CD4-positive, alpha-beta memory T cell (primary cell): ENCODE measurements around the gene GPRC5B. TPM values are rescaled to one million over a fixed set of nuclear protein-coding genes. Genes with fewer than 3 reads are reported as not detected.

Experiments
- CTCF ChIA-PET: fragments of 350-600 bp; sonication (Branson Sonifier 250); formaldehyde crosslinking; loops from one replicate; lab custom pipeline; 2021; ENCODE audit warnings: inconsistent platforms; ENCODE audit not compliant: partially characterized antibody; lab: Charles Lee
- POLR2A ChIA-PET: fragments of 350-600 bp; sonication (Branson Sonifier 250); formaldehyde crosslinking; loops from one replicate; lab custom pipeline; 2021; ENCODE audit not compliant: partially characterized antibody; lab: Charles Lee
- DNase-seq, 5 donors: peaks; one replicate each; pipeline versions ENCODE4 v3.0.0 to v3.0.0-alpha.2; 2020 to 2022; ENCODE audit warnings: mixed read lengths in 1 of 5
- H3K27ac ChIP-seq: one replicate; pipeline ENCODE4 v1.7.0; 2013; ENCODE audit warnings: low read depth, low read length
- H3K27me3 ChIP-seq: 2 replicates; pipeline ENCODE4 v1.7.0; 2013; ENCODE audit warnings: mild to moderate bottlenecking, low read length, moderate library complexity; ENCODE audit not compliant: insufficient read depth
- H3K36me3 ChIP-seq: 2 replicates; pipeline ENCODE4 v1.7.0; 2013; ENCODE audit warnings: mild to moderate bottlenecking, low read length, moderate library complexity; ENCODE audit not compliant: insufficient read depth
- H3K4me1 ChIP-seq: 2 replicates; pipeline ENCODE4 v1.7.0; 2013; ENCODE audit warnings: mild to moderate bottlenecking, low read length, moderate library complexity; ENCODE audit not compliant: insufficient read depth
- H3K4me3 ChIP-seq, 2 donors: one replicate each; pipeline ENCODE4 v1.7.0; 2013; ENCODE audit warnings: low read length in 2 of 2, mild to moderate bottlenecking in 1 of 2
- H3K9me3 ChIP-seq, 2 donors: one replicate each; pipeline ENCODE4 v1.7.0; 2013; ENCODE audit warnings: low read length in 2 of 2, control low read depth in 1 of 2; ENCODE audit not compliant: control insufficient read depth in 1 of 2
- H3K27ac Mint-ChIP-seq, 7 donors: one replicate each; pipeline ENCODE4 v1.8.0; 2020 to 2021; ENCODE audit warnings: mixed read lengths in 7 of 7, mild to moderate bottlenecking in 6 of 7, inconsistent platforms in 3 of 7, moderate library complexity in 3 of 7
- H3K27me3 Mint-ChIP-seq, 2 donors: one replicate each; pipeline ENCODE4 v1.8.0; 2020 to 2021; ENCODE audit warnings: mixed read lengths in 2 of 2
- H3K36me3 Mint-ChIP-seq, 2 donors: one replicate each; pipeline ENCODE4 v1.8.0; 2020 to 2021; ENCODE audit warnings: mixed read lengths in 2 of 2, inconsistent platforms in 1 of 2, mild to moderate bottlenecking in 1 of 2
- H3K4me1 Mint-ChIP-seq, 4 donors: one replicate each; pipeline ENCODE4 v1.8.0; 2020 to 2021; ENCODE audit warnings: mixed read lengths in 4 of 4, mild to moderate bottlenecking in 1 of 4
- H3K4me3 Mint-ChIP-seq, 8 donors: one replicate each; pipeline ENCODE4 v1.8.0; 2020 to 2021; ENCODE audit warnings: mixed read lengths in 8 of 8, mild to moderate bottlenecking in 7 of 8, moderate library complexity in 6 of 8, inconsistent platforms in 3 of 8
- H3K9me3 Mint-ChIP-seq, 8 donors: one replicate each; pipeline ENCODE4 v1.8.0; 2020 to 2021; ENCODE audit warnings: mixed read lengths in 8 of 8, mild to moderate bottlenecking in 5 of 8, inconsistent platforms in 3 of 8, moderate library complexity in 1 of 8
- intact Hi-C: fragments of 100-400 bp; cut with micrococcal nuclease; formaldehyde crosslinking; loops from one replicate; pipeline ENCODE4 v1.15.1; 2023
- polyA plus RNA-seq, 2 donors: library from polyadenylated mRNA; unstranded; fragments of 300-500 nt; fragmentation: Illumina TruSeq; gene quantifications; one replicate each; pipeline ENCODE4 v1.2.3, GENCODE V29; 2021
- total RNA-seq, 2 experiments: library from RNA; stranded (reverse); gene quantifications; one replicate each; pipeline ENCODE4 v1.2.3, GENCODE V29; 2021

Gene GPRC5B
- total and polyA plus RNA-seq, 4 experiments from 2014 or later = 1.7 to 2.4 TPM; not detected in 2

- no peak overlapping the region for H3K27ac ChIP-seq
- Mint-ChIP-seq H3K27ac (no peak overlapping the region), H3K4me3 (no peak overlapping the region), H3K27me3 (peaks cover 1 to 8% of the 10 kb centered on the region in 2 donors), H3K9me3 (peaks cover 0 to 8% (median 0%) of the 10 kb centered on the region in 8 donors), H3K36me3 (no peaks in the 10 kb centered on the region), H3K4me1 (peaks cover 0 to 2% (median 0%) of the 10 kb centered on the region in 4 donors)
- intact Hi-C loops = no loop called here
- H3K4me1 ChIP-seq = no peaks in the 10 kb centered on the region
- ChIA-PET POLR2A (no interaction called here), CTCF (no interaction called here)
- no peak for DNase-seq
- no peaks in the 10 kb centered on the region for H3K36me3 ChIP-seq
- H3K27me3 ChIP-seq = no peaks in the 10 kb centered on the region
- H3K9me3 ChIP-seq = no peaks in the 10 kb centered on the region
- H3K4me3 ChIP-seq = no peak overlapping the region
Observed at GRCh38 chr16:19919142-19919541, 34.5 kb upstream of the GPRC5B start.

- H3K27ac ChIP-seq = no peak overlapping the region
- H3K27me3 ChIP-seq = no peaks in the 10 kb centered on the region
- POLR2A ChIA-PET = no interaction called here
- CTCF ChIA-PET = interaction anchor here (2.6 kb wide), 1 partner anchor 9 kb away, joined by 9 read pairs; no protein-coding TSS in a partner anchor
- no peaks in the 10 kb centered on the region for H3K36me3 Mint-ChIP-seq
- H3K4me3 ChIP-seq = no peak overlapping the region
- no peaks in the 10 kb centered on the region for H3K4me1 ChIP-seq
- H3K27ac Mint-ChIP-seq = no peak overlapping the region
- peaks cover 0 to 2% (median 0%) of the 10 kb centered on the region in 4 donors for H3K4me1 Mint-ChIP-seq
- no peaks in the 10 kb centered on the region for H3K36me3 ChIP-seq
- intact Hi-C loops = no loop called here
- H3K27me3 Mint-ChIP-seq = peaks cover 1 to 4% of the 10 kb centered on the region in 2 donors
- peaks cover 0 to 5% (median 0%) of the 10 kb centered on the region in 8 donors for H3K9me3 Mint-ChIP-seq
- no peaks in the 10 kb centered on the region for H3K9me3 ChIP-seq
- no peak overlapping the region for H3K4me3 Mint-ChIP-seq
- DNase-seq = no peak
Observed at GRCh38 chr16:19916064-19916463, 31.4 kb upstream of the GPRC5B start.

GRCh38 chr16:19914877-19915276 is 30.2 kb upstream of the GPRC5B start:
- Mint-ChIP-seq H3K36me3 (no peaks in the 10 kb centered on the region), H3K4me1 (no peaks in the 10 kb centered on the region), H3K27me3 (peaks cover 1 to 4% of the 10 kb centered on the region in 2 donors), H3K9me3 (peaks cover 0 to 6% (median 0%) of the 10 kb centered on the region in 8 donors), H3K27ac (no peak overlapping the region), H3K4me3 (no peak overlapping the region)
- Histone ChIP-seq H3K27me3 (no peaks in the 10 kb centered on the region), H3K4me3 (no peak overlapping the region), H3K4me1 (no peaks in the 10 kb centered on the region), H3K9me3 (no peaks in the 10 kb centered on the region), H3K27ac (no peak overlapping the region), H3K36me3 (no peaks in the 10 kb centered on the region)
- ChIA-PET CTCF (no interaction called here), POLR2A (no interaction called here)
- no peak for DNase-seq
- intact Hi-C loops = no loop called here

- H3K9me3 Mint-ChIP-seq = peaks cover 0 to 6% (median 0%) of the 10 kb centered on the region in 8 donors
- H3K4me3 ChIP-seq = no peak overlapping the region
- H3K27ac ChIP-seq = no peak overlapping the region
- no peak overlapping the region for H3K4me3 Mint-ChIP-seq
- ChIA-PET CTCF (interaction anchor here (0.7 to 0.8 kb wide), 2 partner anchors 49 to 330 kb away, joined by 3 read pairs; no protein-coding TSS in a partner anchor), POLR2A (no interaction called here)
- intact Hi-C loops = no loop called here
- H3K9me3 ChIP-seq = no peaks in the 10 kb centered on the region
- H3K36me3 Mint-ChIP-seq = no peaks in the 10 kb centered on the region
- no peak for DNase-seq
- no peaks in the 10 kb centered on the region for H3K27me3 ChIP-seq
- H3K27me3 Mint-ChIP-seq = peaks cover 0 to 6% of the 10 kb centered on the region in 2 donors
- no peaks in the 10 kb centered on the region for H3K36me3 ChIP-seq
- no peaks in the 10 kb centered on the region for H3K4me1 ChIP-seq
- H3K27ac Mint-ChIP-seq = no peak overlapping the region
- H3K4me1 Mint-ChIP-seq = no peaks in the 10 kb centered on the region
Observed at GRCh38 chr16:19913340-19913645, 28.6 kb upstream of the GPRC5B start.

GRCh38 chr16:19912455-19913339 is 28.0 kb upstream of the GPRC5B start:
- Histone ChIP-seq H3K27ac (no peak overlapping the region), H3K9me3 (no peaks in the 10 kb centered on the region), H3K36me3 (no peaks in the 10 kb centered on the region), H3K4me3 (no peak overlapping the region), H3K4me1 (peaks cover 2% of the 10 kb centered on the region), H3K27me3 (no peaks in the 10 kb centered on the region)
- H3K4me1 Mint-ChIP-seq = peaks cover 1 to 4% (median 3%) of the 10 kb centered on the region in 4 donors
- intact Hi-C loops = no loop called here
- H3K27me3 Mint-ChIP-seq = peaks cover 1 to 10% of the 10 kb centered on the region in 2 donors
- H3K9me3 Mint-ChIP-seq = peaks cover 0 to 6% (median 0%) of the 10 kb centered on the region in 8 donors
- DNase-seq = no peak
- H3K27ac Mint-ChIP-seq = no peak overlapping the region
- no peak overlapping the region for H3K4me3 Mint-ChIP-seq
- H3K36me3 Mint-ChIP-seq = no peaks in the 10 kb centered on the region
- ChIA-PET CTCF (interaction anchor here (0.8 to 1.1 kb wide), 2 partner anchors 12 to 329 kb away, joined by 3 to 4 read pairs; no protein-coding TSS in a partner anchor), POLR2A (no interaction called here)

GRCh38 chr16:19911747-19912454 is 27.3 kb upstream of the GPRC5B start:
- CTCF ChIA-PET = interaction anchor here (1.1 kb wide), 1 partner anchor 11 kb away, joined by 4 read pairs; no protein-coding TSS in a partner anchor
- Histone ChIP-seq H3K4me1 (peaks cover 7% of the 10 kb centered on the region), H3K36me3 (no peaks in the 10 kb centered on the region), H3K27ac (no peak overlapping the region), H3K4me3 (no peak overlapping the region), H3K27me3 (no peaks in the 10 kb centered on the region), H3K9me3 (no peaks in the 10 kb centered on the region)
- peaks cover 6 to 13% of the 10 kb centered on the region in 2 donors for H3K27me3 Mint-ChIP-seq
- H3K36me3 Mint-ChIP-seq = no peaks in the 10 kb centered on the region
- POLR2A ChIA-PET = no interaction called here
- intact Hi-C loops = no loop called here
- peaks cover 8 to 9% (median 8%) of the 10 kb centered on the region in 4 donors for H3K4me1 Mint-ChIP-seq
- H3K27ac Mint-ChIP-seq = no peak overlapping the region
- no peak for DNase-seq
- H3K4me3 Mint-ChIP-seq = no peak overlapping the region
- H3K9me3 Mint-ChIP-seq = peaks cover 0 to 6% (median 0%) of the 10 kb centered on the region in 8 donors

GRCh38 chr16:19911204-19911603 is 26.6 kb upstream of the GPRC5B start:
- Histone ChIP-seq H3K36me3 (no peaks in the 10 kb centered on the region), H3K4me3 (no peak overlapping the region), H3K4me1 (peaks cover 7% of the 10 kb centered on the region), H3K9me3 (no peaks in the 10 kb centered on the region), H3K27me3 (no peaks in the 10 kb centered on the region), H3K27ac (no peak overlapping the region)
- ChIA-PET POLR2A (no interaction called here), CTCF (interaction anchor here (1.0 kb wide), 1 partner anchor 10 kb away, joined by 4 read pairs; no protein-coding TSS in a partner anchor)
- H3K4me3 Mint-ChIP-seq = no peak overlapping the region
- intact Hi-C loops = no loop called here
- peaks cover 8 to 10% (median 8%) of the 10 kb centered on the region in 4 donors for H3K4me1 Mint-ChIP-seq
- DNase-seq = no peak
- H3K27me3 Mint-ChIP-seq = peaks cover 6 to 12% of the 10 kb centered on the region in 2 donors
- H3K9me3 Mint-ChIP-seq = peaks cover 0 to 6% (median 0%) of the 10 kb centered on the region in 8 donors
- H3K27ac Mint-ChIP-seq = no peak overlapping the region
- no peaks in the 10 kb centered on the region for H3K36me3 Mint-ChIP-seq
